Hepatocyte (in vitro differentiated cells): ENCODE measurements around the gene ACSM3.

Source experiments
- EZH2 ChIP-seq: fragments of 200-600 bp; sonication (generic); IDR thresholded peaks from 2 replicates; pipeline ENCODE4 v1.6.1; 2016; ENCODE audit warnings: antibody characterized with exemption, mild to moderate bottlenecking, borderline replicate concordance
- EZH2phosphoT487 ChIP-seq: fragments of 200-600 bp; sonication (generic); IDR thresholded peaks from one replicate; pipeline ENCODE4 v1.6.1; 2018; ENCODE audit warnings: antibody characterized with exemption, mild to moderate bottlenecking, low read depth, moderate library complexity; ENCODE audit not compliant: unreplicated experiment, severe bottlenecking
- TF ChIP-seq, protein P1 (sequence below): fragments of 200-600 bp; sonication (generic); IDR thresholded peaks from 2 replicates; pipeline ENCODE4 v1.5.1; 2016; ENCODE audit warnings: antibody characterized with exemption, mild to moderate bottlenecking; ENCODE audit not compliant: poor library complexity

DNA sequence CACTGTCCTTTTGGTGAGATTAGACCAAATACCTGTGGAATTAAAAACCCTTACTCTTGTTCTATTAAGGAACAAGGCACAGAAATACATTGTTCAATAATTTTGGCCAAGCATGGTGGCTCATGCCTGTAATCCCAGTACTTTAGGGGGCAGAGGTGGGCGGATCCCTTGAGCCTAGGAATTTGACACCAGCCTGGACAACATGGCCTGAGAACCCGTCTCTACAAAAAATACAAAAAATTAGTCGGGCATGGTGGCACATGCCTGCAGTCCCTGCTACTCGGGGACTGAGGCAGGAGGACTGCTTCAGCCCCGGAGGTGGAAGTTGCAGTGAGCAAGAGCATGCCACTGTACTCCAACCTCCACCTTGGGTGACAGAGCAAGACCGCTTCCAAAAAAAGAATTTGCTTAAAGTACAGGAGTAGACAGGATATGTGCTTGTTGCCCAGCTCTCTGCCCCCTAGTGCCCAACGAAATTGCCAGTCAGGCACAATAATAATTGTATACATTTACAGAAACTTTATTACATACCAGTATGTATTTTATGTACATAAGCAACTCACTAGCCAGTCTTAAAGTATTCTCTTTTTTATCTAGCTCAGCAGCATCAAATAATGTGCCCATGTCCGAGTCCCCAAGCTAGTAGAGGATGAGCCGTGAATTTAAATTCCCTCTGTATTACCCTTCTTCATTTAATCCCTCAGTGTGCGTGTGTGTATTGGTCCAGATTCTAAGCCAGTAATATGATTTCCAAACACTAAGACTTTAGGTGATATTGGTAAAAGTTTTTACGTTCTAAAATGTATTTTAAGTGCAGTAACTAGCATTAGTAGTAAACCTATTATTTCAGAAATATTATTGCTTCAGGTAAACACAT lies 23.6 kb upstream of the ACSM3 start:
- TF ChIP-seq, protein P1, sequence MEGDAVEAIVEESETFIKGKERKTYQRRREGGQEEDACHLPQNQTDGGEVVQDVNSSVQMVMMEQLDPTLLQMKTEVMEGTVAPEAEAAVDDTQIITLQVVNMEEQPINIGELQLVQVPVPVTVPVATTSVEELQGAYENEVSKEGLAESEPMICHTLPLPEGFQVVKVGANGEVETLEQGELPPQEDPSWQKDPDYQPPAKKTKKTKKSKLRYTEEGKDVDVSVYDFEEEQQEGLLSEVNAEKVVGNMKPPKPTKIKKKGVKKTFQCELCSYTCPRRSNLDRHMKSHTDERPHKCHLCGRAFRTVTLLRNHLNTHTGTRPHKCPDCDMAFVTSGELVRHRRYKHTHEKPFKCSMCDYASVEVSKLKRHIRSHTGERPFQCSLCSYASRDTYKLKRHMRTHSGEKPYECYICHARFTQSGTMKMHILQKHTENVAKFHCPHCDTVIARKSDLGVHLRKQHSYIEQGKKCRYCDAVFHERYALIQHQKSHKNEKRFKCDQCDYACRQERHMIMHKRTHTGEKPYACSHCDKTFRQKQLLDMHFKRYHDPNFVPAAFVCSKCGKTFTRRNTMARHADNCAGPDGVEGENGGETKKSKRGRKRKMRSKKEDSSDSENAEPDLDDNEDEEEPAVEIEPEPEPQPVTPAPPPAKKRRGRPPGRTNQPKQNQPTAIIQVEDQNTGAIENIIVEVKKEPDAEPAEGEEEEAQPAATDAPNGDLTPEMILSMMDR: peak; percentile 28
- no peak for TF ChIP-seq EZH2
- TF ChIP-seq EZH2phosphoT487: no peak
